K562 (cell line): Measurements from ENCODE around the gene SLC12A6. TPM values are rescaled to one million over a fixed set of nuclear protein-coding genes. Genes with fewer than 3 reads are reported as not detected.

Experiments
- BRD9 ChIP-seq: fragments of 450-650 bp; IDR thresholded peaks from 2 replicates; pipeline ENCODE4 v1.6.1; 2018; ENCODE audit warnings: low read depth; ENCODE audit not compliant: partially characterized antibody
- CEBPZ ChIP-seq: fragments of 150-350 bp; IDR thresholded peaks from 2 replicates; pipeline ENCODE4 v1.6.1; 2014; ENCODE audit warnings: low read depth, mild to moderate bottlenecking, low read length, borderline replicate concordance
- DIDO1 ChIP-seq: fragments of 450-650 bp; IDR thresholded peaks from 2 replicates; pipeline ENCODE4 v1.6.1; 2016; ENCODE audit warnings: low read depth, missing biosample characterization, missing genetic modification characterization
- ETS1 ChIP-seq: conservative IDR thresholded peaks from 2 replicates; pipeline ENCODE4 v1.6.1; 2011; ENCODE audit warnings: low read depth, mild to moderate bottlenecking, low read length; ENCODE audit not compliant: control insufficient read depth
- FOXM1 ChIP-seq, 2 experiments: fragments of 450-650 bp in 1 of 2; sonication (generic) in 1 of 2; formaldehyde crosslinking in 1 of 2; IDR thresholded peaks; 2 replicates each; pipeline versions ENCODE4 v1.6.1 to v1.9.0; 2017 to 2022; ENCODE audit warnings: low read depth in 2 of 2, mild to moderate bottlenecking in 2 of 2, missing genetic modification reagents in 1 of 2, moderate library complexity in 1 of 2
- KDM5B ChIP-seq: fragments of 200-600 bp; sonication (generic); IDR thresholded peaks from 2 replicates; pipeline ENCODE4 v1.6.1; 2012; ENCODE audit warnings: low read depth, mild to moderate bottlenecking, moderate library complexity, low read length, control low read depth, inconsistent platforms; ENCODE audit not compliant: insufficient replicate concordance
- OTX1 ChIP-seq: fragments of 450-650 bp; formaldehyde crosslinking; IDR thresholded peaks from 2 replicates; pipeline ENCODE4 v1.4.0; 2022; ENCODE audit warnings: mild to moderate bottlenecking
- PURB ChIP-seq: sonication (generic); formaldehyde crosslinking; IDR thresholded peaks from 2 replicates; pipeline ENCODE4 v1.9.0; 2021; ENCODE audit warnings: low read depth, mild to moderate bottlenecking, missing genetic modification reagents
- SMARCC2 ChIP-seq: fragments of 450-650 bp; IDR thresholded peaks from 2 replicates; pipeline ENCODE4 v1.6.1; 2017; ENCODE audit warnings: antibody characterized with exemption, moderate library complexity, mild to moderate bottlenecking, low read depth
- TAL1 ChIP-seq: fragments of 450-650 bp; IDR thresholded peaks from 2 replicates; pipeline ENCODE4 v1.6.1; 2016; ENCODE audit warnings: mild to moderate bottlenecking
- TFAP4 ChIP-seq: sonication (generic); formaldehyde crosslinking; IDR thresholded peaks from 2 replicates; pipeline ENCODE4 v1.8.0; 2022; ENCODE audit warnings: missing genetic modification reagents, mild to moderate bottlenecking, moderate library complexity, borderline replicate concordance
- THAP12 ChIP-seq: fragments of 250-450 bp; sonication (Bioruptor Pico); IDR thresholded peaks from 2 replicates; pipeline ENCODE4 v1.9.0; 2021; ENCODE audit warnings: mild to moderate bottlenecking, inconsistent platforms
- UBTF ChIP-seq, 2 experiments: IDR thresholded peaks; 2 replicates each; pipeline ENCODE4 v1.6.1; 2012; ENCODE audit warnings: improper control_type of control experiment in 2 of 2, low read depth in 2 of 2, low read length in 2 of 2, borderline replicate concordance in 1 of 2
- ZBTB8A ChIP-seq: fragments of 450-650 bp; IDR thresholded peaks from 2 replicates; pipeline ENCODE4 v1.6.1; 2018; ENCODE audit warnings: mild to moderate bottlenecking, moderate library complexity; ENCODE audit not compliant: partially characterized antibody
- ZNF316 ChIP-seq: fragments of 450-650 bp; IDR thresholded peaks from 2 replicates; pipeline ENCODE4 v1.6.1; 2016
- polyA plus RNA-seq, 8 experiments: library from polyadenylated mRNA; depleted of rRNA in 4 of 8; stranded (reverse) in 5 of 8; unstranded in 3 of 8; fragments of >200 nt; fragmentation: Nextera tagmentation in 2 of 8; fragmentation: Illumina TruSeq in 1 of 8; extraction: Ambion mirVana in 2 of 8; extraction: Trizol in 1 of 8; gene quantifications; 2 replicates each; pipeline versions ENCODE4 v1.2.1 to v1.2.3, GENCODE V29; 2011 to 2014; ENCODE audit warnings: inconsistent platforms in 1 of 8, missing spikeins in 1 of 8
- total RNA-seq, 7 experiments: library from RNA; depleted of rRNA in 6 of 7; stranded (reverse); fragments of >200 nt in 6 of 7; fragmentation: Illumina TruSeq in 2 of 7; extraction: Trizol in 2 of 7; gene quantifications; 2 replicates each; pipeline versions ENCODE4 v1.2.1 to v1.2.3, GENCODE V29; 2011 to 2021; ENCODE audit warnings: low replicate concordance in 1 of 7

The SLC12A6 gene
- total and polyA plus RNA-seq, 9 of the 15 experiments (the other 6 are each of a cell fraction or from before 2014, with no cell fraction given) = 1.4 to 16.4 (median 6.7) TPM

- TF ChIP-seq UBTF (IDR thresholded peaks at IDR 0.05; ENCODE audit: borderline replicate concordance in 1 of 2, low read depth in 2 of 2, low read length in 2 of 2) (no peak), TAL1 (peak; percentile 9; the same call in 1 of the 2 replicates), ZBTB8A (no peak), TFAP4 (no peak), FOXM1 (IDR thresholded peaks at IDR 0.05; ENCODE audit: low read depth) (no peak), FOXM1 (CRISPR knock-in tag; IDR thresholded peaks at IDR 0.05; ENCODE audit: low read depth) (no peak), BRD9 (no peak), PURB (no peak), DIDO1 (tag) (no peak), SMARCC2 (0 out of 2 replicates have a peak, but pooled peaks have one; percentile 43), KDM5B (no peak), OTX1 (CRISPR knock-in tag) (no peak), THAP12 (CRISPR knock-in tag) (no peak), ETS1 (no peak), CEBPZ (no peak), ZNF316 (peak; percentile 99)
These were observed 85.0 kb downstream of the SLC12A6 start (continued) for GRCh38 chr15:34252545-34252944.
